HG02642 (cell line): ENCODE results near the gene USP43.
"Not testable (repeated sequence)": the region's sequence is repeated elsewhere in the genome, so short reads cannot be mapped to it uniquely, and the experiment has no call there.

ENCODE experiments used
- ATAC-seq: cut with Tn5 transposase; IDR thresholded peaks from one replicate; pipeline ENCODE4 v1.9.1; 2021; ENCODE audit warnings: mild to moderate bottlenecking; ENCODE audit not compliant: unreplicated experiment, poor library complexity

Gene USP43

DNA sequence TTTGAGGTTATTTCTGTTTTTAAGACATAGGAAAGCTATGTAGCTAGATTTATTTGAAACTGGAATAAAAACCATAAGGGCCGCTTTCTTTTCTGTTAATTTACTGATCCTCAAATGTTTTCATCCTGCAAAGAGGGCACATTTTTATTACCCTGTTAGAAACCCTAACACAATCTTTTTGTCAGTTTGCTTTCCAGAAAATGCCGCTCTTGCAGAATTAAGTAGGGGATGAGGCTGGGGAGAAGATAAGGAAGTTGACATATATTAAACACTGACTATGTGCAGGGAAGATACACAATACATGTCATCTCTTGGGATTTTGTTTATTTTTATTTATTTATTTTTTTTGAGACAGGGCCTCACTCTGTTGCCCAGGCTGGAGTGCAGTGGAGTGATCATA, 15.7 kb downstream of the USP43 start:
- ATAC-seq: no peak

DNA sequence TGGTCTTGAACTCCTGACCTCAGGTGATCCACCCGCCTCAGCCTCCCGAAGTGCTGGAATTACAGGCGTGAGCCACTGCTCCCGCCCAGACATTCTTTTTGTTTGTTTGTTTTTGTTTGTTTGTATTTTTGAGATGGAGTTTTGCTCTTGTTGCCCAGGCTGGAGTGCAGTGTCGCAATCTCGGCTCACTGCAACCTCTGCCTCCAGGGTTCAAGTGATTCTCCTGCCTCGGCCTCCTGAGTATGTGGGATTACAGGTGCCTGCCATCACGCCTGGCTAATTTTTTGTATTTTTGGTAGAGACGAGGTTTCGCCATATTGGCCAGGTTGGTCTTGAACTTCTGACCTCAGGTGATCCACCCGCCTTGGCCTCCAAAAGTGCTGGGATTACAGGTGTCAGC, 18.2 kb downstream of the USP43 start:
- ATAC-seq: not testable (repeated sequence)

DNA sequence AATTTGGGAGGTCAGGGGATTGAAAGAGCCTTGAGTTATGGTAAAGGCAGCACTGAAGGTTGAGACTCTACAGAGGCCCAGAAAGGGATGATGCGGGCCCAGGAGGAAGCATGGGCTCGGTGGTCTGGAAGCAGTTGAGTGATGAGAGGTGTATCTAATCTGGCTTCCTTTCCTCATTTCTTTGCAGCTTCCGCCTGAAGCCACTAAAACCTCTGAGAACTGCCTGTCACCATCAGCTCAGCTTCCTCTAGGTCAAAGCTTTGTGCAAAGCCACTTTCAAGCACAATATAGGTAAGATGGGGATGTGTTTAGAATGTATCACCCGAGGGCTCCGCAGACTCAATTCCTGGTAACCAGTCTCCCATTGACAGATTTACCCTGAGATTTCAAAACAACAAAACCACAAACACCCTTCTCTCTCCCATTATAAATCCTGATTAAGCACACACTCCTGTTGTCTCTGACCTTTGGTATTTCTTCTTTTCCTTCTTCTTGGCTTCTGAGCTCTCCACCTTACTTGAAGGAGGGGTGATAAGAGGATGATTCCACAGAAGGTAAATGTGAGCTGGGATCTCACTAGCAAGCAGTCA, 21.2 kb downstream of the USP43 start:
- no peak for ATAC-seq

DNA sequence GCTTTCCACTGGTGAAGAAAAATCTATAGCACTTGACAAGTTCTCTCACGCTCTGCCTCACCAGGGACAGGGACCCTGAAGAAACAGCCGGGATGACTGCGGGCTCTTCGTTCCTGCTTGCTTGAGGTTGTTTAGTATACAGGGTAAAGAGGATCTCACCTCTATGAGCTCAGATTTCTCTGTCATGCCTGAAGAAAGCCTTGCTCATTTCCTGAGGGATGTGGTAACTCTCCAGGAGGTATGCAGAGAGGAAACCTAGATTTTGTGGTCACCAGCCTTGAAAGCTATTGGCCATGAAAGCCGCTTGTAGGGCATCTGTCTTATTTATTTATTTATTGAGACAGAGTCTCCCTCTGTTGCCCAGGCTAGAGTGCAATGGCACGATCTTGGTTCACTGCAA, 23.2 kb downstream of the USP43 start:
- ATAC-seq: no peak

DNA sequence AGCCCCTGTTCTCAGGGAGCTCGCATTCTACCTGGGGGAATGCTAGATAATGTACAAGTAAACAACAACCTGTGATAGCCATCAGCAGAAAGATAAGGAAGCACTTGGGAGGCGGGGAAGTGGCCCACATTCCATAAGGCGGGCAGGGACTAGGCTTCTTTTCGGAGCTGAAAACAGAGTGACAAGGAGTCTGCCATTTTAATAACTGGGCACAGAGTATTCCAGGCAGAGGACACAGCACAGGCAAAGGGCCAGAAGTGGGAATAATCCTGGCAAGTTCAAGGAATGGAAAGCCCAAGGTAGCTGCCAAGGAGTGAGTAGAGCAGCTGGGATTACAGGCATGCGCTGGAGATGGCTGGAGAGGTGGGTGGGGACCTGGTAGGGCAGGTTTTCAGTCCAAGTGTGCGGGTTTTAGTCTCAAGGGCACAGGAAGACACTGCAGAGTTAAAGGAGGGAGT, 24.3 kb downstream of the USP43 start:
- ATAC-seq: no peak

DNA sequence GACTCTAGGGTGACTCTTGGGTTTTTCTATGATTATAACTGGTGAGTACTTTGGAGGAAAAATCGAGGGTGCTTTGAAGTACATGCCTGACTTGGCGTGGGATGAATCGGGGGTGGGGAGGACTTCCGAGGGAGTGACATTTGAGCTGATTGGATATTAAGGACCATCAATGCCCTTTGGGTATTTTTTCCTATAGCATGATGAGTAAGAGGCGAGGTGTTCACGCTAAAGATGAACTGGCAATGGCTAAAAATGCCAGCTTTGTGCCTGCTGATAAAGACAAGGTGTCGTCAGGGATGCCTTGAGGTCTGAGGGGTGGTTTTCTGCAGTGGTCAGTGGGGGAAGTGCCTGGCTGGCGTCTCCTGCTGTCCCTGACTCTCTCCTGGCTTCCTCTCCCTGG, 25.3 kb downstream of the USP43 start:
- ATAC-seq: no peak

DNA sequence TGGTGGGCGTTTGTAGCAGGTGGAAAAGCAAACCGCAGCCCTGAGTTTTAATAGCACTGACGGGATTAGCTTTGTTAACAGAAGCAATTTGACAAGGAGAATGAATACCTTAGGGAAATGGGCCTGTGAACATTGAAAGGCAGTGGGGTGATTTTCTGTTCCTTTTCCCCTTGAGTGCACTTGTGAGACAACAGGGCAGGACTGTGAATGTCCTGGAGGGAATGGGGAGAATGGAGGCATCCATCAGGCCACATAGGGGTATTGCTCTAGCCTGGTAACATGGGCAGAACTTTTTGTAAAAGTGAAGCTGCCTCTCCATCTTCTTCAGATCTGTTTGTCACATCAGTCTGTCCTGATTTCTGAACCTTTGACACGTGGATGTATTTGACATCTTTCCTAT, 26.2 kb downstream of the USP43 start:
- no peak for ATAC-seq

DNA sequence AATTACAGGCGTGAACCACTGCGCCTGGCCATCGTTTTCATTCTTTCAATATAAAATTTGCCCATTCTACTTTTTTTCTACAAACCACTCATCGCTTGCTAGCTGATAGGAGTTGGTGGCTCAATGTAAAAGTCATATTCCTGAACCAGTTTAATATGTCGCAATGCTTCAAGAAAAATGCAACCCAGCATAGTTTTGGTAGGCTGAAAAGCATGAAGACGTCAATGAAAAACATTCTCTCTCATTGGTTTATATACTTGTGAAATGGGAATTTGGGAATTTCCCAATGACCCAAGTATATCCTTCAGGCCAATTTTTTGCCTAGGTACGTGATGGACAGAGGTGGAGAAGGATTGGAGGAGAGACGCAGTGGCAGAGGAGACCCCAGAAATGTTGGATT, 26.9 kb downstream of the USP43 start:
- no peak for ATAC-seq

DNA sequence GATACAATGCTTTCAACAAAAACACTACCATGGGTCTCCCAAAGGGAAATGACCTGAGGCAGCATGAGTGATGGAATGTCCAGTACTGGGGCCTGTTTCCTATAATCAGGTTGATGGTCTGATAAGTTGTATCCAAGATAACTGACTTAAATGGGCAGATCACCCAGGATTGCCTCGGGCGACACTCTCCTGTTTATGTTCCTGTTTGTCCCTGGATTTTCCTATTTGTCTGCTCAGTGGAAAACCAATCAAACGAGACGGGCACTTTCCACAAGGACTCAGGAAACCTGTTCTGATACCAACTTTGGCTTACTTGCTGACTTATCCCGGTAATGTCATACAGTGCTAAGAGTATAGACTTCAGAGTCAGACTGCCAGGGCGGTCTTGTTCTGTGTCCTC, 27.4 kb downstream of the USP43 start:
- ATAC-seq: no peak

DNA sequence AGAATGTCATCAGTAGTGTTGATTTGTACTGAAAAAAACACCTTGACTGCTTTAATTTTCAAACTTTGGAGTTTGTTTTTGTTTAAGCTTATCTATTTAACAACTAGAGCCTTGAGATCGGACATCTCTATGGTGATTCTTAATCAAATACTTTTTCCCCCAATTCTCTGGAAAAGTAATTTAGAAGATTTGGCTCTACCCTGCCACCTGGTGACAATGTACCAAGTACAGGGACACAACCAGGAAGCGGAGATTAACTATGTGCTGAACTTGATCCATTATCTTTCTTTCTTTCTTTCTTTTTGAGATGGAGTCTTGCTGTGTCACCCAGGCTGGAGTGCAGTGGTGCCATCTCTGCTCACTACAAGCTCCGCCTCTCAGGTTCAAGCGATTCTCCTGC, 30.8 kb downstream of the USP43 start:
- no peak for ATAC-seq

DNA sequence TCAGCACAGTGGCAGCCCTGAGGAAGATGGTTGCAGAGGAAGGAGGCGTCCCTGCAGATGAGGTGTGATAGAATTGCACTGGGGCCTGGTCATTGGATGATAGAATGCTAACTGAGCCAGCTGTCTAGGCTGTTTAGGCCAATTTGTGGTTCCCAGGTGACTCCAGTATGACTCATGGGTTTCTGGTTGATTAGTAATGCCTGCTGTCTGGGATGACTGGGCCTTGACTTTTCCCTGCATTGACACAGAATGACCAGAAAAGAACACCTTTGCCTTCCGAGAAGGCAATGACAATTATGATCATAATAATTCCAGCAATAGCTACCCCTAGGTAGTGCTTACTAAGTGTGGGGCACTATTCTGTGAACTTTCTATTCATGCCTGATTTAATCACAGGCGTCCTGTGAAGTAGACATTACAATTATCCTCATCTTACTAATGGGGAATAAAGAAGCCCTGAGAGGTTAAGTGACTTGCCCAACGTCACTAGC, 31.5 kb downstream of the USP43 start:
- no peak for ATAC-seq

DNA sequence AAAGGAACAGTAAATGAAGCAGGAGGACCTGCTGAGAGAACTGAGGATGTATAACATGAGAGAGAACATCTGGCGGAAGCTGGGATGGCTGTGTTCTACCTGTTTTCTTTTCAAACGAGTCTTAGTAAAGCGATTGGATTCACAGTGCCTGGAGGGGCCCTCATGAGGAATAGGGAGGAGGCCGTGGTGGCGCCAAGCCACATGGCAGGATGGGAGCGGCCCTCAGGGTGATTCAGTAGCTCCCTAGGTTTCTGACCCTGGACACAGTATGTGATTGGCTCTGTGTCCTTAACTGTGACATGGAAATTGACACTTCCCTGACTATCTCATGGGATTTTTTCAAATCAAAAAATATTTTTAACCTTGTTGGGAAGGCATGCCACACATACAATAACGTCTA, 32.1 kb downstream of the USP43 start:
- ATAC-seq: no peak

DNA sequence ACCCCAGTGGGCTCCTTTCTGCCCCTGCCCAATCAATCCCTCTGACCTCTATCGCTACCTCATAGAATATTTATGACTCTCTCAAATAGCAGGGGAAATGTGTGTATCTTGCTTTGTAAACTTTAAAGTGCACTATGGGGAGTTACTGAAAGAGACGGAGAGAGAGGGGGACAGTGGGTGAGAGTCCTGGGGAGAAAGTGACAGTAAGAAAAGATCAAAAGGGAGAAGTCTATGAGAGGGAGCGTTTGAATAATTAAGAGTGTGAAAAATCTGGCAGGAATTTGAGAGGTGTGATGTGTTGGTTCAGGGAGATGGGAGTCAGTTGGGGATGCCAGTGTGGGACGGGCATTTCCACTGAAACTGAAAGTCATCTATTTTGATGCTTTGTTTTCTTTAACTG, 32.6 kb downstream of the USP43 start:
- no peak for ATAC-seq

DNA sequence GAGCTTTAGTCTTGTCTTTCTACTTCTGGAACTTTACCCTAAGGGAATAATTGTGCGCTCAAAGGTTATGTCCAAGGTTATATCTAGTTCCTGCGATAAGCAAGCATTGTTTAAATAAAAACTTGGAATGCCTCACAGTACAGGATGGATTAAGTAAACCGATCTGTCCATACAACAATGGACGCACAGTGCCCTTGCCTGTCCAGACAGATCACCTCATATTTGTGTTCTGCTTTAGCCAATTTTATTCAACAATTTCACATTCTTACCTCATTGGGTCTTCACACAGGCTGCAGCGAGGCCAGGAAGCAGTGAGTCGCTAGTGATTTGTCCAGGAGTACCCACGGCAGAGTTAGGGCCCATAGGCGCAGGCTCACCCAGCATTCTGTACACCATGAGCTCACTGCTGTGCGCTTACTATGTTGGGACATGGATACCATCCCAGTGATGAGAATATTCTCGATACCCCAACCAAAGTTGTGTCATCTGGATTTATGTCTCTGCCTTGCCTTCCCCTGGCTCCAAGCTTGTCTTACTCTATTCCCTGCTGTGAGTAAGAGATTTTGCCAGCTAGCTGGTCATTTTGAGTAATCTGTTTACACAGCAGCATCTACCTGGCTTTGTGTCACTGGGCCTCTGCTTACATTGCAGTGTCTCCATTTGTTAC, 39.8 kb downstream of the USP43 start:
- ATAC-seq: no peak

DNA sequence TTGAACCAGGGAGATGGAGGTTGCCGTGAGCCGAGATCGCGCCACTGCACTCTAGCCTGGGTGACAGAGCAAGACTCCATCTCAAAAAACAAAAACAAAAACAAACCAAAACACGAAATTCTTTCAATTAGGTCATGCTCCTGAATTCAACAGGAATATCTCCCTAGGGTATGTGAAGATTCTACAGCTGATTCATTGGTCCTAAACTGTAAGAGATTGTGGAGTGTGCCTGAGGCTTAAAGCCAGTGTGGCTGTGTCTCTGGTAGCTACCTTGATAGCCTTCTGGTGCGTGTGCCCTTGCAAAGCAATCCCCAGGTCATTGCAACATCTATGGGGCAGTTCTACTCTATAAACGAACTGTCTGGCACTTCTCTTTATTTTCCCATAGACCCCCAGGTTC, 48.4 kb downstream of the USP43 start:
- ATAC-seq: no peak

DNA sequence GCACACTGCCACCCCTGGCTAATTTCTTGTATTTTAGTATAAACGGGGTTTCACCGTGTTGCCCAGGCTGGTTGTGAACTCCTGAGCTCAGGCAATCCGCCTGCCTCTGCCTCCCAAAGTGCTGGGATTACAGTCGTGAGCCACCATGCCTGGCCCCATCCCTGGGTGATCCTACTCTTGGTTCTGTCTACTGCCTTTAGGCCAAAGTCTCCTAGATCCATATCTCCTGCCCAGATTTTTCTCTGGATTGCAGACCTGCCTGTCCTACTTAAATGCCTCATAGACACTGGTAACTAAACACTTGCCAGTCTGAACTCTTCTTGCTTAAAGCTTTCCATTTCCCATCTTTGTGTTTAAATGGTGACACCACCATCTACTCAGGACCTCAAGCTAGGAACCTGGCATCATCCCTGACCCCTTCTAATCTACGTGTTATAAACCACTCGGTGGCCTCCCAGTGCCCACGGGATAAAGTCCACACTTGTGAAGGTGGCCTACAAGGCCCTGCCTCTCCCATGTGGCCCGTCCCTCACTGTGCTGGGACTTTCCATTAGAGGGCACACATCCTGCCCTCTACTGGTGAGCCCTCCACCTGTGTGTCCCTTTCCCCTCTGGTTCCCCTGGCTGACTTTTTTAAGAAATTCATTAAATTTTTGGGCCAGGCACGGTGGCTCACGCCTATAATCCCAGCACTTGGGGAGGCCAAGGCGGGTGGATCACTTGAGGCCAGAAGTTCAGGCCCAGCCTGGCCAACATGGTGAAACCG, 51.1 kb downstream of the USP43 start:
- ATAC-seq: no peak

DNA sequence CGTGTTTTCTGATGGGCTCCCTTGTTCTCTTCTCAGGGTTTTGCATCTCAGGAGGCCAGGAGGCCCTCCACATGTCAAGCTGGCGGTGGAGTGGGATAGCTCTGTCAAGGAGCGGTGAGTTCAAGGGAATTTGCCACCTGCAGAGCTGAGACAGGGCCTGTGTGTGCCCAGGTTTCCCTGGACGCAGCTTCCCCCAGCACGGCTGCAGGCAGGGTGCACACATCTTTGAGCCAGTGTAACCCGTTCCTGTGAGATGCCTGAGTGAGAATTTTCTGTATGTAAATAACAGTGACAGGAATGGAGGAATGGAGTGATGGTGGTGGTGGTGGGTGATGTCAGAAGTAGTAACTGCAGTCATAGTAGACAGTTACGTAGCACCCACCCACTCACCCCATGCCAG, 54.8 kb downstream of the USP43 start:
- no peak for ATAC-seq

DNA sequence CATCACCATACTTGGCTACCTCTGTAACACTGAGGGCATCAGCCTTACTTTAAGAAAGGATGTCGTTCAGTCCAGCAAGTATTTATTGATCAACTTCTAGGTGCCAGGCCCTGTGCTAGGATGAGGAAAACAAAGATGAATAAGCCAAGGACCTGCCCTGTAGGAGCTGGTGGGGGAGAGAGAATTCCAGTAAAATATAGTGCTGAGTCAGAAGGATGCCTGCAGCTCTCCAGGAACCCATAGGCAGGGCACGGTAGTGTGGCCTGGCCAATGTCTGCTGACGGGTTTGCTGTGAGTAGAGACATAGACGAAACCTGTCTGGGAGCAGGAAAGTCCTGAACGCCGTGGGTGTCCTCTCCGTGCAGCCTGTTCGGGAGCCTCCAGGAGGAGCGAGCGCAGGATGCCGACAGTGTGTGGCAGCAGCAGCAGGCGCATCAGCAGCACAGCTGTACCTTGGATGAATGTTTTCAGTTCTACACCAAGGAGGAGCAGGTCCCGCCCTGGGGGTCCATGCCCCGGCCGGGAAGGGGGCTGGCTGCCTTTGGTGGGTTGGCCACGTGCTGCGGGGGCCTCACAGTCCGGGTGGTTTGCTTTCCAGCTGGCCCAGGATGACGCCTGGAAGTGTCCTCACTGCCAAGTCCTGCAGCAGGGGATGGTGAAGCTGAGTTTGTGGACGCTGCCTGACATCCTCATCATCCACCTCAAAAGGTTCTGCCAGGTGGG, 55.6 kb downstream of the USP43 start:
- ATAC-seq: no peak

DNA sequence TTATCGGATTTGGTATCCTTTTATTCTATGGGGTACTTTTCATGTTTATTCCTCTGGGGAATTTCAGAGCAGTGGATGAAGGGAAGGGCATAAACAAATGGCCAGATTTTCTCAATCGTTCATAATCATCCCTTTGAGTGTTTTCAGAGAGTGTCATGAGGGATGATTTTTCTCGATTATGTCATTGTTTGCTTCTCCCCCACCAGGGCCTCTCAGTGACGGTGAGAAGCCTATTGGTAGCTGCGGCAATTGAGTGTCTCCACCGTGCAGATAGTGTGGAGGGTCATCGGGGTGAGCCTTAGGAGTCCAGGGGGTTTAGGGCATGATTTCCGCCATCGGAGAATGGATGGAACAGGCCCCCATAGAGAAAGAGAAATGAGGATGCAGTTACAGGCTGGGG, 57.2 kb downstream of the USP43 start:
- ATAC-seq: no peak

DNA sequence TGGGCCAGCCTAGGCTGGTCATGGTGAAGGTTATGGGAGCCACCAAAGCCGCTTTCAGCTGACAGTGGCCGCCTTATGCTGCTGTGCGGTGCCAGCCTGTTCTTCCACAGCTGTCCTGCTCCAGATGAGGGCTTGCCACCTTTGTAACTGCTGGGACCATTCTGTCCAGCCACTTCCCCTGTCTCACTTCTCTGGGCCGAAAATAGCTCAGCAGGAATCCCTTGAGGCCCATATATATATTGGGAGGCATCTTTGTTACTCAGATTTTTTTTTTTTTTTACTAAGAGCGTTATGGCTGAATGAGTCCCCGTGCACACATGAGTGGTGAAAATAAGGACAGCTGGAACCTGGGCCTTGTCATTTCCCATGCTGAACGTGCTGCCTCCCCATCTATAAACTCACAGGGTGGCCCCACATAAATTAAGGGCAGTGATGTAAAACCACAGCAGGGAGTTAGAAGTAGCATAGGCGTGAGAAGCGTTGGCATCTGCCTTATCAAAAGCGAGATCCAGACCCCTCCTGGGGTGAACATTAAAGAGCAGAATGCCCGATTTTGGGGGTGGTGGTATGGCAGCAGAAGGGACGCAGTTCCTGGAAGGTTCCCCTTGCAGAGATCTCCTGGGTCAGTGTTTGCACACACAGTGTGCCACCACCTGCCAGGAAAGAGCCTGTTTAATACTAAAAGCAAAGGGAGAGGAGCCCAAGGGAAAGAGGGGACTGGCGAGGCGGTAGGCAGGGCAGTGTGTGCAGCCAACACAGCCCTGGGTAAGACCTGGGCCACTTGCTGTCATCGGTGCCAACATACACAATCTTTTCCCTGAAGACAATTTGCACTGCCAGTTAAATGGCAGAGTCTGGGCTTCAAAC, 57.8 kb downstream of the USP43 start:
- no peak for ATAC-seq
